ENCODE measurements around the gene MPHOSPH6.

Gene MPHOSPH6

GRCh38 chr16:82184213-82184612 is 14.2 kb upstream of the MPHOSPH6 start:
- TF ChIP-seq CTCF (conservative IDR thresholded peaks at IDR 0.05; ENCODE audit: low read depth, low read length) = no peak
- no peak for DNase-seq (ENCODE audit: low read depth)
- H3K4me3 ChIP-seq (ENCODE audit: low read depth, low read length) = no peak overlapping the region

GRCh38 chr16:82183004-82183397 is 13.0 kb upstream of the MPHOSPH6 start:
- no peak for DNase-seq (ENCODE audit: low read depth)
- no peak for TF ChIP-seq CTCF (conservative IDR thresholded peaks at IDR 0.05; ENCODE audit: low read depth, low read length)
- no peak overlapping the region for H3K4me3 ChIP-seq (ENCODE audit: low read depth, low read length)

GRCh38 chr16:82182266-82183003 is 12.4 kb upstream of the MPHOSPH6 start:
- no peak for DNase-seq (ENCODE audit: low read depth)
- no peak for TF ChIP-seq CTCF (conservative IDR thresholded peaks at IDR 0.05; ENCODE audit: low read depth, low read length)
- H3K4me3 ChIP-seq (ENCODE audit: low read depth, low read length) = no peak overlapping the region

GRCh38 chr16:82181461-82182185 is 11.6 kb upstream of the MPHOSPH6 start:
- TF ChIP-seq CTCF (conservative IDR thresholded peaks at IDR 0.05; ENCODE audit: low read depth, low read length) = no peak
- DNase-seq (ENCODE audit: low read depth) = no peak
- H3K4me3 ChIP-seq (ENCODE audit: low read depth, low read length) = no peak overlapping the region

- no peak for DNase-seq (ENCODE audit: low read depth)
- no peak for TF ChIP-seq CTCF (conservative IDR thresholded peaks at IDR 0.05; ENCODE audit: low read depth, low read length)
- no peak overlapping the region for H3K4me3 ChIP-seq (ENCODE audit: low read depth, low read length)
Observed at GRCh38 chr16:82178352-82178751, 8.3 kb upstream of the MPHOSPH6 start.

- no peak overlapping the region for H3K4me3 ChIP-seq (ENCODE audit: low read depth, low read length)
- no peak for DNase-seq (ENCODE audit: low read depth)
- TF ChIP-seq CTCF (conservative IDR thresholded peaks at IDR 0.05; ENCODE audit: low read depth, low read length) = no peak
Observed at GRCh38 chr16:82177555-82177954, 7.5 kb upstream of the MPHOSPH6 start.
